ENCODE results near the gene SV2C.

- TF ChIP-seq CTCF (IDR thresholded peaks at IDR 0.05) (no peak), POLR2A (IDR thresholded peaks at IDR 0.05) (no peak)
Measured at GRCh38 chr5:76380346-76381066, 297.3 kb downstream of the SV2C start.
